Mucosa of rectum (tissue), 2 donors: ENCODE data around the gene KNCN.

Experiments
- H3K27ac ChIP-seq, 2 donors: one replicate each; pipeline ENCODE4 v1.7.0; 2013; ENCODE audit warnings: inconsistent platforms in 2 of 2, low read depth in 2 of 2, low read length in 2 of 2
- H3K27me3 ChIP-seq, 2 donors: one replicate each; pipeline ENCODE4 v1.7.0; 2013; ENCODE audit warnings: low read length in 2 of 2; ENCODE audit not compliant: control insufficient read depth in 2 of 2, insufficient read depth in 2 of 2
- H3K36me3 ChIP-seq, 2 donors: one replicate each; pipeline ENCODE4 v1.7.0; 2013; ENCODE audit warnings: low read length in 2 of 2; ENCODE audit not compliant: control insufficient read depth in 2 of 2, insufficient read depth in 2 of 2
- H3K4me1 ChIP-seq, 2 donors: one replicate each; pipeline ENCODE4 v1.7.0; 2013; ENCODE audit warnings: low read length in 2 of 2, mild to moderate bottlenecking in 1 of 2; ENCODE audit not compliant: control insufficient read depth in 2 of 2, insufficient read depth in 2 of 2
- H3K4me3 ChIP-seq, 2 donors: one replicate each; pipeline ENCODE4 v1.7.0; 2013; ENCODE audit warnings: low read length in 2 of 2
- H3K9ac ChIP-seq, 2 donors: one replicate each; pipeline ENCODE4 v1.7.0; 2013; ENCODE audit warnings: low read length in 2 of 2, low read depth in 1 of 2, mild to moderate bottlenecking in 1 of 2
- H3K9me3 ChIP-seq, 2 donors: one replicate each; pipeline ENCODE4 v1.7.0; 2013; ENCODE audit warnings: low read length in 2 of 2; ENCODE audit not compliant: control insufficient read depth in 2 of 2
- donor health status: healthy.
- donor health status: Normal muscosa, but diverticular disease.

KNCN gene

GRCh38 chr1:46533179-46533864 is 18.1 kb downstream of the KNCN start:
- no peak overlapping the region for H3K9ac ChIP-seq
- no peaks in the 10 kb centered on the region for H3K36me3 ChIP-seq
- no peak overlapping the region for H3K27ac ChIP-seq
- H3K4me1 ChIP-seq = peaks cover 0 to 4% of the 10 kb centered on the region in 2 donors
- H3K4me3 ChIP-seq = peak overlapping the region in 1 of 2 donors; percentile 12
- H3K27me3 ChIP-seq = peaks cover 24 to 25% of the 10 kb centered on the region in 2 donors
- H3K9me3 ChIP-seq = no peaks in the 10 kb centered on the region

- H3K27ac ChIP-seq = no peak overlapping the region
- peaks cover 21 to 25% of the 10 kb centered on the region in 2 donors for H3K27me3 ChIP-seq
- H3K4me3 ChIP-seq = peak overlapping the region in 1 of 2 donors; percentile 12
- H3K9ac ChIP-seq = no peak overlapping the region
- H3K4me1 ChIP-seq = peaks cover 1 to 4% of the 10 kb centered on the region in 2 donors
- H3K9me3 ChIP-seq = no peaks in the 10 kb centered on the region
- no peaks in the 10 kb centered on the region for H3K36me3 ChIP-seq
Observed at GRCh38 chr1:46532498-46533178, 18.8 kb downstream of the KNCN start.

GRCh38 chr1:46532095-46532494 is 19.4 kb downstream of the KNCN start:
- H3K27ac ChIP-seq = no peak overlapping the region

GRCh38 chr1:46530791-46531409 is 20.5 kb downstream of the KNCN start:
- H3K4me3 ChIP-seq = no peak overlapping the region
- H3K4me1 ChIP-seq = peaks cover 4 to 8% of the 10 kb centered on the region in 2 donors
- H3K36me3 ChIP-seq = no peaks in the 10 kb centered on the region
- no peak overlapping the region for H3K27ac ChIP-seq
- H3K27me3 ChIP-seq = peaks cover 21 to 25% of the 10 kb centered on the region in 2 donors
- H3K9ac ChIP-seq = no peak overlapping the region
- no peaks in the 10 kb centered on the region for H3K9me3 ChIP-seq

More at GRCh38 chr1:46532095-46532494, 19.4 kb downstream of the KNCN start:
- Histone ChIP-seq H3K4me1 (peaks cover 4 to 7% of the 10 kb centered on the region in 2 donors), H3K9me3 (no peaks in the 10 kb centered on the region), H3K4me3 (no peak overlapping the region), H3K36me3 (no peaks in the 10 kb centered on the region), H3K27me3 (peaks cover 21 to 25% of the 10 kb centered on the region in 2 donors), H3K9ac (no peak overlapping the region)

GRCh38 chr1:46530311-46530710 is 21.1 kb downstream of the KNCN start:
- Histone ChIP-seq H3K27me3 (peaks cover 21 to 24% of the 10 kb centered on the region in 2 donors), H3K27ac (no peak overlapping the region), H3K4me3 (no peak overlapping the region), H3K4me1 (peaks cover 4 to 8% of the 10 kb centered on the region in 2 donors), H3K9ac (no peak overlapping the region), H3K36me3 (no peaks in the 10 kb centered on the region), H3K9me3 (no peaks in the 10 kb centered on the region)

GRCh38 chr1:46529031-46529630 is 22.3 kb downstream of the KNCN start:
- H3K36me3 ChIP-seq = no peaks in the 10 kb centered on the region
- H3K9me3 ChIP-seq = no peaks in the 10 kb centered on the region
- no peak overlapping the region for H3K27ac ChIP-seq
- H3K4me3 ChIP-seq = no peak overlapping the region
- H3K27me3 ChIP-seq = peaks cover 17 to 20% of the 10 kb centered on the region in 2 donors
- peaks cover 4 to 8% of the 10 kb centered on the region in 2 donors for H3K4me1 ChIP-seq
- no peak overlapping the region for H3K9ac ChIP-seq

GRCh38 chr1:46528297-46528955 is 23.0 kb downstream of the KNCN start:
- Histone ChIP-seq H3K4me3 (no peak overlapping the region), H3K9me3 (no peaks in the 10 kb centered on the region), H3K36me3 (no peaks in the 10 kb centered on the region), H3K27me3 (peaks cover 12 to 20% of the 10 kb centered on the region in 2 donors), H3K9ac (no peak overlapping the region), H3K27ac (no peak overlapping the region), H3K4me1 (peaks cover under 1 to 8% of the 10 kb centered on the region in 2 donors)

- H3K4me3 ChIP-seq = no peak overlapping the region
- H3K27me3 ChIP-seq = peaks cover 12 to 20% of the 10 kb centered on the region in 2 donors
- H3K9ac ChIP-seq = no peak overlapping the region
- H3K4me1 ChIP-seq = peaks cover under 1 to 8% of the 10 kb centered on the region in 2 donors
- H3K9me3 ChIP-seq = no peaks in the 10 kb centered on the region
- no peaks in the 10 kb centered on the region for H3K36me3 ChIP-seq
- H3K27ac ChIP-seq = peak overlapping the region; percentile 38 to 68
Observed at GRCh38 chr1:46527474-46528296, 23.8 kb downstream of the KNCN start.

- peak overlapping the region; percentile 66 to 68 for H3K27ac ChIP-seq
- peaks cover 12 to 14% of the 10 kb centered on the region in 2 donors for H3K27me3 ChIP-seq
Observed at GRCh38 chr1:46526691-46527291, 24.7 kb downstream of the KNCN start.

More at GRCh38 chr1:46526691-46527291, 24.7 kb downstream of the KNCN start:
- Histone ChIP-seq H3K9me3 (no peaks in the 10 kb centered on the region), H3K36me3 (no peaks in the 10 kb centered on the region), H3K9ac (no peak overlapping the region), H3K4me3 (no peak overlapping the region), H3K4me1 (peaks cover 7 to 8% of the 10 kb centered on the region in 2 donors)
